HepG2 (cell line): ENCODE data around the gene RASA3. TPM values are rescaled to one million over a fixed set of nuclear protein-coding genes. Genes with fewer than 3 reads are reported as not detected.

ENCODE experiments used
- ATAC-seq: fragments of 200-7000 bp; cut with Tn5 transposase; 3 replicates; pipeline ENCODE4 v1.9.1; 2020; ENCODE audit warnings: mild to moderate bottlenecking, moderate library complexity
- BruUV-seq: library from RNA; stranded (reverse); fragments of 400-500 nt; replicated peaks from 2 replicates; lab custom pipeline; 2021; lab: Mats Ljungman, UMichigan
- CTCF ChIA-PET: fragments of 300-600 bp; formaldehyde crosslinking; extraction: SDS; loops from one replicate; lab custom pipeline; 2021; ENCODE audit warnings: low total read pairs, inconsistent platforms, low intra/inter-chr PET ratio; lab: Yijun Ruan, JAX
- POLR2A ChIA-PET: fragments of 350-600 bp; sonication (Branson Sonifier 250); formaldehyde crosslinking; loops from one replicate; lab custom pipeline; 2020; ENCODE audit warnings: antibody characterized with exemption, inconsistent platforms; lab: Yijun Ruan, JAX
- DNase-seq: peaks from one replicate; pipeline ENCODE4 v3.0.0-alpha.2; 2015; ENCODE audit warnings: low spot score
- FAIRE-seq: peaks from 3 replicates; lab custom pipeline; 2011; peaks lifted over from hg19 to GRCh38; lab: Jason Lieb, UNC
- H2AFZ ChIP-seq: one replicate; pipeline ENCODE4 v1.6.1; 2011; ENCODE audit warnings: low read length, inconsistent platforms
- H3K27ac ChIP-seq: fragments of 300-600 bp; 3 replicates; pipeline ENCODE4 v1.8.0; 2011; ENCODE audit warnings: mixed run types, mild to moderate bottlenecking, mixed read lengths, low read length, inconsistent platforms; ENCODE audit not compliant: insufficient read depth; ENCODE audit errors: extremely low read length
- H3K27me3 ChIP-seq, 2 experiments: fragments of 200-600 bp in 1 of 2; 2 replicates in 1 of 2; 3 replicates in 1 of 2; pipeline versions ENCODE4 v1.6.0 to v1.8.0; 2011; ENCODE audit warnings: low read length in 2 of 2, mild to moderate bottlenecking in 2 of 2, moderate library complexity in 2 of 2, inconsistent platforms in 1 of 2; ENCODE audit not compliant: insufficient read depth in 2 of 2, control insufficient read depth in 1 of 2
- H3K36me3 ChIP-seq, 2 experiments: fragments of 200-600 bp in 1 of 2; replicated peaks in 1 of 2; 2 replicates in 1 of 2; 3 replicates in 1 of 2; pipeline versions ENCODE4 v1.5.1 to v1.8.0; 2011; ENCODE audit warnings: low read length in 2 of 2, inconsistent platforms in 1 of 2; ENCODE audit not compliant: insufficient read depth in 2 of 2, control insufficient read depth in 1 of 2
- H3K4me1 ChIP-seq: 2 replicates; pipeline ENCODE4 v1.5.1; 2012; ENCODE audit warnings: low read length, inconsistent platforms; ENCODE audit not compliant: insufficient read depth
- H3K4me2 ChIP-seq: 2 replicates; pipeline ENCODE4 v1.6.0; 2011; ENCODE audit warnings: low read depth, low read length, inconsistent platforms
- H3K4me3 ChIP-seq, 3 experiments: fragments of 200-600 bp in 1 of 3; sonication (generic), shearing (Covaris generic) in 1 of 3; replicated peaks in 1 of 3; 2 replicates each; pipeline ENCODE4 v1.5.1; 2011 to 2016; ENCODE audit warnings: low read length in 3 of 3, inconsistent platforms in 2 of 3, low read depth in 2 of 3, mild to moderate bottlenecking in 2 of 3, control low read depth in 1 of 3, mixed read lengths in 1 of 3; ENCODE audit not compliant: insufficient read depth in 1 of 3
- H3K79me2 ChIP-seq: one replicate; pipeline ENCODE4 v1.6.1; 2011; ENCODE audit warnings: low read length, inconsistent platforms; ENCODE audit not compliant: insufficient read depth
- H3K9ac ChIP-seq: 2 replicates; pipeline ENCODE4 v1.6.0; 2011; ENCODE audit warnings: mild to moderate bottlenecking, low read depth, low read length, inconsistent platforms; ENCODE audit not compliant: insufficient read depth
- H3K9me3 ChIP-seq: 2 replicates; pipeline ENCODE4 v1.5.1; 2012; ENCODE audit warnings: mild to moderate bottlenecking, low read length
- H4K20me1 ChIP-seq: 2 replicates; pipeline ENCODE4 v1.6.0; 2011; ENCODE audit warnings: inconsistent platforms, mild to moderate bottlenecking, low read length, moderate library complexity; ENCODE audit not compliant: insufficient read depth
- ASH2L ChIP-seq: fragments of 300-600, 200-600 bp; sonication (generic); IDR thresholded peaks from 2 replicates; pipeline ENCODE4 v1.7.0; 2017; ENCODE audit warnings: low read depth, mild to moderate bottlenecking, moderate library complexity, mixed read lengths, low read length; ENCODE audit not compliant: insufficient read length
- FOXJ3 ChIP-seq: sonication (generic); formaldehyde crosslinking; IDR thresholded peaks from 2 replicates; pipeline ENCODE4 v1.4.0; 2020; ENCODE audit warnings: missing genetic modification reagents, mild to moderate bottlenecking, borderline replicate concordance
- GABPB1 ChIP-seq: IDR thresholded peaks from 2 replicates; pipeline ENCODE4 v1.6.1; 2016; ENCODE audit warnings: mild to moderate bottlenecking, missing genetic modification reagents, moderate library complexity, missing compliant biosample characterization
- KDM5A ChIP-seq: fragments of 200-600 bp; sonication (generic); IDR thresholded peaks from 2 replicates; pipeline ENCODE4 v1.7.0; 2018; ENCODE audit warnings: antibody characterized with exemption, mild to moderate bottlenecking, low read length, borderline replicate concordance
- LCORL ChIP-seq, 2 experiments: fragments of 450-650 bp in 1 of 2; sonication (generic) in 1 of 2; formaldehyde crosslinking in 1 of 2; IDR thresholded peaks; 2 replicates each; pipeline versions ENCODE4 v1.5.0 to v1.6.1; 2017 to 2020; ENCODE audit warnings: antibody characterized with exemption in 1 of 2, missing genetic modification reagents in 1 of 2
- MTF2 ChIP-seq: sonication (generic); formaldehyde crosslinking; IDR thresholded peaks from 2 replicates; pipeline ENCODE4 v1.5.0; 2020; ENCODE audit warnings: missing genetic modification reagents, borderline replicate concordance
- NFE2L1 ChIP-seq: sonication (generic); formaldehyde crosslinking; IDR thresholded peaks from 2 replicates; pipeline ENCODE4 v1.4.0; 2020; ENCODE audit warnings: missing genetic modification reagents, mild to moderate bottlenecking, borderline replicate concordance
- NR2F2 ChIP-seq: IDR thresholded peaks from 2 replicates; pipeline ENCODE4 v1.6.1; 2012; ENCODE audit warnings: low read depth, inconsistent platforms, borderline replicate concordance
- SRSF1 ChIP-seq: fragments of 200-400 bp; formaldehyde crosslinking; optimal IDR thresholded peaks from 2 replicates; pipeline ENCODE3; 2017; ENCODE audit warnings: mild to moderate bottlenecking, low read depth, low read length, moderate library complexity
- TAF1 ChIP-seq: sonication (generic); formaldehyde crosslinking; IDR thresholded peaks from 2 replicates; pipeline ENCODE4 v1.4.0; 2020; ENCODE audit warnings: missing genetic modification reagents
- ZBTB42 ChIP-seq: sonication (generic); formaldehyde crosslinking; IDR thresholded peaks from 2 replicates; pipeline ENCODE4 v1.5.0; 2020; ENCODE audit warnings: mild to moderate bottlenecking, missing genetic modification reagents
- ZMYM4 ChIP-seq: sonication (generic); formaldehyde crosslinking; IDR thresholded peaks from 2 replicates; pipeline ENCODE4 v1.8.1; 2023; ENCODE audit warnings: mild to moderate bottlenecking, missing genetic modification reagents
- ZNF230 ChIP-seq: sonication (generic); formaldehyde crosslinking; IDR thresholded peaks from 2 replicates; pipeline ENCODE4 v1.4.0; 2020; ENCODE audit warnings: mild to moderate bottlenecking, missing genetic modification reagents
- ZNF652 ChIP-seq: IDR thresholded peaks from 2 replicates; pipeline ENCODE4 v1.6.1; 2016; ENCODE audit warnings: low read depth, borderline replicate concordance
- ZNF720 ChIP-seq: sonication (generic); formaldehyde crosslinking; IDR thresholded peaks from 2 replicates; pipeline ENCODE4 v1.4.0; 2020; ENCODE audit warnings: missing genetic modification reagents
- WGBS: methylation state at CpG from one replicate; pipeline ENCODE4 v1.1.6; 2017; ENCODE audit warnings: low lambda C conversion rate; 5-methylcytosine and 5-hydroxymethylcytosine counted together
- in situ Hi-C: cut with HindIII; loops from 2 replicates; pipeline ENCODE4 v1.10.0; 2017; ENCODE audit warnings: low pct_unique_long_range_greater_than_20kb; ENCODE audit not compliant: extremely low pct_ligation_motif_present
- intact Hi-C: fragments of 100-400 bp; cut with micrococcal nuclease; formaldehyde crosslinking; loops from one replicate; pipeline ENCODE4 v1.10.0; 2022; ENCODE audit not compliant: unreplicated experiment
- polyA plus RNA-seq, 8 experiments: library from polyadenylated mRNA; depleted of rRNA in 3 of 8; stranded (reverse) in 7 of 8; unstranded in 1 of 8; fragments of >200 nt; fragmentation: Illumina TruSeq in 4 of 8; extraction: Trizol in 4 of 8; gene quantifications; 2 replicates each; pipeline versions ENCODE4 v1.2.1 to v1.2.3, GENCODE V29; 2011 to 2016; ENCODE audit warnings: low read depth in 4 of 8, missing spikeins in 1 of 8, mixed read lengths in 1 of 8; ENCODE audit not compliant: insufficient read depth in 1 of 8
- total RNA-seq, 5 experiments: library from RNA; depleted of rRNA; stranded (reverse); fragments of >200 nt; fragmentation: Illumina TruSeq; extraction: Trizol; gene quantifications; 2 replicates each; pipeline ENCODE4 v1.2.3, GENCODE V29; 2016; ENCODE audit warnings: low read depth in 1 of 5
- TF ChIP-seq, protein P1 (sequence below): sonication (generic); formaldehyde crosslinking; IDR thresholded peaks from 2 replicates; pipeline ENCODE4 v1.4.0; 2020; ENCODE audit warnings: missing genetic modification reagents
- TF ChIP-seq, protein P2 (sequence below): sonication (generic); formaldehyde crosslinking; IDR thresholded peaks from 2 replicates; pipeline ENCODE4 v1.4.0; 2020; ENCODE audit warnings: missing genetic modification reagents

The RASA3 gene
- total and polyA plus RNA-seq, 2 of the 13 experiments (the other 11 are each of a cell fraction or from before 2014, with no cell fraction given): 0.05 TPM; not detected in 1

- no peak overlapping the region for H2AFZ ChIP-seq
- no peak for ATAC-seq
- H3K27me3 ChIP-seq: peaks cover 3 to 13% of the 10 kb centered on the region in 2 experiments; a peak in 3 of 5 replicates
- CTCF ChIA-PET: no interaction called here
- H3K36me3 ChIP-seq: no peaks in the 10 kb centered on the region
- POLR2A ChIA-PET: no interaction called here
- no peak overlapping the region for H3K4me3 ChIP-seq
- H4K20me1 ChIP-seq: no peaks in the 10 kb centered on the region
- no peak for DNase-seq
- 54% methylated on average over 28 of the region's 29 CpGs for WGBS
- no peak for FAIRE-seq
- peaks cover 18% of the 10 kb centered on the region for H3K9me3 ChIP-seq
- intact Hi-C loops (no loop called here), in situ Hi-C loops (no loop called here)
- peaks cover 5% of the 10 kb centered on the region; the same call in 1 of the 2 replicates for H3K4me1 ChIP-seq
- no peak overlapping the region for H3K27ac ChIP-seq
- no peak overlapping the region for H3K9ac ChIP-seq
- no peak for TF ChIP-seq MTF2
- no peak for TF ChIP-seq ASH2L
- no peak for TF ChIP-seq ZNF720 (CRISPR knock-in tag)
- no peak for TF ChIP-seq ZBTB42 (CRISPR knock-in tag)
- no peak for TF ChIP-seq ZNF652 (CRISPR knock-in tag)
- TF ChIP-seq ZMYM4 (CRISPR knock-in tag): no peak
- TF ChIP-seq GABPB1: no peak
- TF ChIP-seq NFE2L1 (CRISPR knock-in tag): no peak
- no peak for TF ChIP-seq LCORL (IDR thresholded peaks at IDR 0.05)
- no peak for TF ChIP-seq LCORL (CRISPR knock-in tag; IDR thresholded peaks at IDR 0.05)
- no peak for TF ChIP-seq KDM5A
- TF ChIP-seq ZNF230 (CRISPR knock-in tag): no peak
- TF ChIP-seq NR2F2: no peak
- no peak for TF ChIP-seq TAF1 (CRISPR knock-in tag)
- TF ChIP-seq, protein P1, sequence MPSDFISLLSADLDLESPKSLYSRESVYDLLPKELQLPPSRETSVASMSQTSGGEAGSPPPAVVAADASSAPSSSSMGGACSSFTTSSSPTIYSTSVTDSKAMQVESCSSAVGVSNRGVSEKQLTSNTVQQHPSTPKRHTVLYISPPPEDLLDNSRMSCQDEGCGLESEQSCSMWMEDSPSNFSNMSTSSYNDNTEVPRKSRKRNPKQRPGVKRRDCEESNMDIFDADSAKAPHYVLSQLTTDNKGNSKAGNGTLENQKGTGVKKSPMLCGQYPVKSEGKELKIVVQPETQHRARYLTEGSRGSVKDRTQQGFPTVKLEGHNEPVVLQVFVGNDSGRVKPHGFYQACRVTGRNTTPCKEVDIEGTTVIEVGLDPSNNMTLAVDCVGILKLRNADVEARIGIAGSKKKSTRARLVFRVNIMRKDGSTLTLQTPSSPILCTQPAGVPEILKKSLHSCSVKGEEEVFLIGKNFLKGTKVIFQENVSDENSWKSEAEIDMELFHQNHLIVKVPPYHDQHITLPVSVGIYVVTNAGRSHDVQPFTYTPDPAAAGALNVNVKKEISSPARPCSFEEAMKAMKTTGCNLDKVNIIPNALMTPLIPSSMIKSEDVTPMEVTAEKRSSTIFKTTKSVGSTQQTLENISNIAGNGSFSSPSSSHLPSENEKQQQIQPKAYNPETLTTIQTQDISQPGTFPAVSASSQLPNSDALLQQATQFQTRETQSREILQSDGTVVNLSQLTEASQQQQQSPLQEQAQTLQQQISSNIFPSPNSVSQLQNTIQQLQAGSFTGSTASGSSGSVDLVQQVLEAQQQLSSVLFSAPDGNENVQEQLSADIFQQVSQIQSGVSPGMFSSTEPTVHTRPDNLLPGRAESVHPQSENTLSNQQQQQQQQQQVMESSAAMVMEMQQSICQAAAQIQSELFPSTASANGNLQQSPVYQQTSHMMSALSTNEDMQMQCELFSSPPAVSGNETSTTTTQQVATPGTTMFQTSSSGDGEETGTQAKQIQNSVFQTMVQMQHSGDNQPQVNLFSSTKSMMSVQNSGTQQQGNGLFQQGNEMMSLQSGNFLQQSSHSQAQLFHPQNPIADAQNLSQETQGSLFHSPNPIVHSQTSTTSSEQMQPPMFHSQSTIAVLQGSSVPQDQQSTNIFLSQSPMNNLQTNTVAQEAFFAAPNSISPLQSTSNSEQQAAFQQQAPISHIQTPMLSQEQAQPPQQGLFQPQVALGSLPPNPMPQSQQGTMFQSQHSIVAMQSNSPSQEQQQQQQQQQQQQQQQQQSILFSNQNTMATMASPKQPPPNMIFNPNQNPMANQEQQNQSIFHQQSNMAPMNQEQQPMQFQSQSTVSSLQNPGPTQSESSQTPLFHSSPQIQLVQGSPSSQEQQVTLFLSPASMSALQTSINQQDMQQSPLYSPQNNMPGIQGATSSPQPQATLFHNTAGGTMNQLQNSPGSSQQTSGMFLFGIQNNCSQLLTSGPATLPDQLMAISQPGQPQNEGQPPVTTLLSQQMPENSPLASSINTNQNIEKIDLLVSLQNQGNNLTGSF (CRISPR knock-in tag): no peak
- TF ChIP-seq, protein P2, sequence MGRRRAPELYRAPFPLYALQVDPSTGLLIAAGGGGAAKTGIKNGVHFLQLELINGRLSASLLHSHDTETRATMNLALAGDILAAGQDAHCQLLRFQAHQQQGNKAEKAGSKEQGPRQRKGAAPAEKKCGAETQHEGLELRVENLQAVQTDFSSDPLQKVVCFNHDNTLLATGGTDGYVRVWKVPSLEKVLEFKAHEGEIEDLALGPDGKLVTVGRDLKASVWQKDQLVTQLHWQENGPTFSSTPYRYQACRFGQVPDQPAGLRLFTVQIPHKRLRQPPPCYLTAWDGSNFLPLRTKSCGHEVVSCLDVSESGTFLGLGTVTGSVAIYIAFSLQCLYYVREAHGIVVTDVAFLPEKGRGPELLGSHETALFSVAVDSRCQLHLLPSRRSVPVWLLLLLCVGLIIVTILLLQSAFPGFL (CRISPR knock-in tag): no peak
- TF ChIP-seq SRSF1: no peak
- TF ChIP-seq FOXJ3: no peak
- H3K4me2 ChIP-seq: no peak overlapping the region
- H3K79me2 ChIP-seq: no peaks in the 10 kb centered on the region
- no TSS peak for BruUV-seq
Observed at GRCh38 chr13:113955235-113955634, 177.2 kb downstream of the RASA3 start.
